GM19372 (cell line): Measurements from ENCODE around the gene DSCAML1.

Experiments
- ATAC-seq: cut with Tn5 transposase; IDR thresholded peaks from one replicate; pipeline ENCODE4 v1.9.1; 2021; ENCODE audit warnings: mild to moderate bottlenecking, low read depth, moderate library complexity; ENCODE audit not compliant: unreplicated experiment

Gene DSCAML1

GRCh38 chr11:117796872-117797529 is at the start of gene DSCAML1:
Gene DSCAML1 (minus strand): TSS chr11:117797216. CDS start chr11:117797079, 137 bp downstream.
- ATAC-seq: no peak

- ATAC-seq: no peak
These were observed 46.9 kb upstream of the DSCAML1 start for GRCh38 chr11:117843666-117844484.

- ATAC-seq: no peak
These were observed 45.3 kb upstream of the DSCAML1 start for GRCh38 chr11:117842131-117842941.

DNA sequence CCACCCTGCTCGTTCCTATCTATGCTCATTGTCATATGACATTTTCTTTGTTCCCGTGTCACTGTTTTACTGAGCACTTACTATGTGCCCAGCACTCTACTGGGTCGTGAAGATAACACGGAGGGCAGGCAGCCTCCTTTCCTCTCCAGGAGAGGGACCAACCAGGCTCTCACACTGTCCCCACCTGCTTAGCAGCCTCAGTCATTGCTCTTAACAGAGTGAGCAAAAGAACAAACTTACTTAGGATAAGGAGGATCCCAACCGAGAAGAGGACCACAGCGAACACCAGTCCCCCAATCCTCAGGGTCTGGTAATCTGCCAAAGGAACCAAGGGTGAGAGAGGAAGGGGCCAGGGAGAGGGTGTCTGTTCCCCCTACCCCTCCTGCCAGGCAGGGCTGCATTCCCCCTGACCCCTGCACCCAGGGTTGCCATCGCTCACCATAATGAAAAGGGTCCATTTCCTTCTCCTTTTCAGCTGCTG is 44.6 kb upstream of the DSCAML1 start:
- ATAC-seq: no peak

DNA sequence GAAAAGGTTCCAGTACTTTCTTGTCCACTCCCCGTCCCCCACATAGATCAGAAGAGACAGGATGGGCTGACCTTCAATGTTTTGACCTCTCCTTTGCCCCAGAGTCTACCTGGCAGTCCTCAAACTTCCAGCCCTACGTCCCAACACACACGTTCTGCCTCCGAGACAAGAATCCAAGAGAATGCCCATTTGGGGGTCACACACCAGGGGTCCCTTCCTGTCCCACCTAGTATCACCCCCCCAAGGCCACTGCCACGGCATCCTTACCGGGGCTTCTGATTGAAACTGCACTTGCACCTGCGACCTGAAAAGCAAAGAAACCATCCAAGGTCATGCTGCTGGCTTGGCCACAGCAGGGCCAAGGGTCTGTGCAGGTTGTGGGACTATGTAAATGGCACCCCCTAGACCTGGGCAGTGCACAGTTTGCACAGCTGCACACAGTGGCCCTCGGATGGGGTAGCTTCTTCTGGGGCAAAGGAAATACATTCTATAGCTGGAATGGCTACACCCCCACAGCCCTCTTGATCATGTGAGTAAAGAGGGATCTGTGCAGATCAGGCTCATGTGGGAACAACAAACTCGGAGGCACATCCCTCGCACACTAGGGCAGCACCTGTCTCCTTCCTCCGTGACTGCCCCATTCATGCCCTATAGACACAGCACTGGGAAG is 44.0 kb upstream of the DSCAML1 start:
- no peak for ATAC-seq

- ATAC-seq: no peak
These were observed 43.2 kb upstream of the DSCAML1 start for GRCh38 chr11:117839936-117840813.

DNA sequence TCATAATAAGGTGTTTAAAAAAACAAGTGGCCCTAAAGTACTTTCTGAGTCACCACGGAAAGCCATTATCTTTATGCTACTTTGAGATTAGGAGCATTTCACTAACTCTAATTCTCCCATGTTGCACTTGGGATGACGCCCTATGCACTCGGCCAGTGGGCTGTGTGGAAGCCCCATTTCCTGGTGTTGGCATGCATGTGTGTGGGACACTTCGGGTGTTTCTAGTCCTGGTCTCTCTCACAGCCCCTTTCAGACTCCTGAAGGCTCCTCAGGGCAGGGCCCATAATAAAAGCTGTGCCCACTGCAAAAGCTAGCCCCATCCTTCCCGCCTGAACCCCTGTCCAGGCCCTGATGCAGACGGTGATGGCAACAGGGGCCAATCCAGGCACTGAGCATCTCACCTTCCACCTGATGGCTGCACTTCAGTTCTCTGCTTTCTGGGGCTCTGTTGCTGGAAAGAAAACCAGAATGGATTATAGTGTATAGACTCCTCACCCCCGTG is 42.4 kb upstream of the DSCAML1 start:
- no peak for ATAC-seq

- no peak for ATAC-seq
These were observed 41.9 kb upstream of the DSCAML1 start for GRCh38 chr11:117838901-117839300.

- no peak for ATAC-seq
These were observed 40.8 kb upstream of the DSCAML1 start for GRCh38 chr11:117837791-117838190.

GRCh38 chr11:117837070-117837776 is 40.2 kb upstream of the DSCAML1 start:
- ATAC-seq: no peak

GRCh38 chr11:117836077-117836960 is 39.3 kb upstream of the DSCAML1 start:
- no peak for ATAC-seq

DNA sequence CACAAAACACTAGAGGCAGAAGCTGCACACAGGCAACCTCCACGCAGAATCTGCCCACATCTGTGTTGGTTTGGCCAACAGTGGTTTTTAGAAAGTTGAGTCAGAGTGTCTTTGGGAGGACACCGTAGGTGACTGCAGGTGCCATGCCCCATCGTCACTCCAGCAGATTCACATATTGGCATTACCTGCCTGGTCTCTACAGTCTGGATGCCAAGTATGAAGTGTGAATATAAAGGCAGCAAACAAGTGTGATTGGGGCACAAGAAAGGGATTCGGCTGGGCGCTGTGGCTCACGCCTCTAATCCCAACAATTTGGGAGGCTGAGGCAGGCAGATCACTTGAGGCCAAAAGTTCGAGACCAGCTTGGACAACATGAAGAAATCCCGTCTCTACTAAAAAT is 38.6 kb upstream of the DSCAML1 start:
- ATAC-seq: no peak

- ATAC-seq: no peak
These were observed 37.9 kb upstream of the DSCAML1 start for GRCh38 chr11:117834838-117835443.

DNA sequence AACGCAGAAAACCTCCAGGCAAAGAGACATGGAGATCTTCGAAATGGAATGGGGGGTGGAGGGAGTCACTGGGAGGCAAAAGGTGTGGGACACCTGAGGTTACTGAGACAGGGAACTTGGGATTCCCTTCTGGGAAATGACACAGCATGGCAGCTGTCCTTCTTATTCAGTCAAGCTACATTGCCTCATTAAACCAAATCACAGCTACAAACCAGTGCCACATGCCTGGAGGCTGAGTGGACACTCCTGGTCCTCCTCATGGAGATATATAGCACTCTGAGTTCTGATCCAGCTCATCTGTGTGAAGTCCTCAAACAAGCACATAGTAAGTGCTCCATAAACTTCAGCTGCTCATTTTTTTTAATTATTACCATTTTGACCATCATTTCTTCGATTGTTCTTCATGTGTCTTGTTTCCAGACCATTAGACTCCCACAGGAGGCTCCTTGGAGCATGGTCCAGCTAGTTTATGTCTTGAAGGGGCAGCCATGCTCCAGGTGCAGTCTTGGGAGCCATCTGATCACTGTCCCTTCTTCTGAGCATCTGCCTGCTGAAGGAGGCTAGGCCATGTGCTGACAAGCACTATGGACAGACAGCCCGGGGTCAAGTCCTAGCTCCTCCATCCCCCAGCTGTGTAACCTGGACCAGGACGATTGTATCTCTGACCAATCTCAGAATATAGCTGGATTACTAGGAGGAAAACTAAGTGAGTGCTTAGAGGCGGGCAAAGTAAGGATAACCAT is 37.2 kb upstream of the DSCAML1 start:
- ATAC-seq: no peak

- no peak for ATAC-seq
These were observed 36.4 kb upstream of the DSCAML1 start for GRCh38 chr11:117833401-117833891.

- ATAC-seq: no peak
These were observed 35.5 kb upstream of the DSCAML1 start for GRCh38 chr11:117832511-117832910.
